HG03196 (cell line): ENCODE measurements around the gene SOX18.

ENCODE experiments used
- ATAC-seq: cut with Tn5 transposase; IDR thresholded peaks from one replicate; pipeline ENCODE4 v1.9.1; 2021; ENCODE audit not compliant: unreplicated experiment

Gene SOX18

GRCh38 chr20:64080813-64081623, 31.6 kb upstream of the SOX18 start:
- no peak for ATAC-seq

GRCh38 chr20:64080013-64080812, 30.8 kb upstream of the SOX18 start, which contains the start of gene OPRL1:
Gene OPRL1 (plus strand): TSS chr20:64080082. CDS start chr20:64092721, 12,639 bp downstream.
- no peak for ATAC-seq

GRCh38 chr20:64079273-64080012, 30.0 kb upstream of the SOX18 start, which contains the start of gene RGS19:
Gene RGS19 (minus strand): TSS chr20:64079518. CDS start chr20:64076886, 2,632 bp downstream.
- peak; percentile 31 for ATAC-seq

GRCh38 chr20:64078934-64079272, 29.5 kb upstream of the SOX18 start:
- ATAC-seq, result no peak

GRCh38 chr20:64077876-64078551, 28.6 kb upstream of the SOX18 start:
- no peak for ATAC-seq

GRCh38 chr20:64077541-64077875, 28.1 kb upstream of the SOX18 start:
- no peak for ATAC-seq

- ATAC-seq, result no peak
Observed at GRCh38 chr20:64077094-64077493, 27.7 kb upstream of the SOX18 start.

GRCh38 chr20:64076061-64076997, 26.9 kb upstream of the SOX18 start:
- no peak for ATAC-seq

GRCh38 chr20:64075556-64075955, 26.1 kb upstream of the SOX18 start:
- no peak for ATAC-seq

GRCh38 chr20:64074963-64075362, 25.5 kb upstream of the SOX18 start:
- ATAC-seq, result no peak

- ATAC-seq, result no peak
Observed at GRCh38 chr20:64074184-64074789, 24.8 kb upstream of the SOX18 start.

- no peak for ATAC-seq
Observed at GRCh38 chr20:64073476-64074183, 24.2 kb upstream of the SOX18 start.

GRCh38 chr20:64072498-64073063, 23.1 kb upstream of the SOX18 start:
- no peak for ATAC-seq

GRCh38 chr20:64071341-64072332, 22.2 kb upstream of the SOX18 start:
- no peak for ATAC-seq

GRCh38 chr20:64070244-64070993, 21.0 kb upstream of the SOX18 start:
- no peak for ATAC-seq

- ATAC-seq, result no peak
Observed at GRCh38 chr20:64069614-64070243, 20.3 kb upstream of the SOX18 start.
